CD4-positive, alpha-beta T cell (primary cell): Measurements from ENCODE around the gene CLIC4. TPM values are rescaled to one million over a fixed set of nuclear protein-coding genes. Genes with fewer than 3 reads are reported as not detected.
A peak's percentile ranks its signal among the peaks of the same experiment; 100 is the strongest.

ENCODE experiments used
- ATAC-seq: fragments of 200-7000 bp; cut with Tn5 transposase; one replicate; pipeline ENCODE4 v1.10.0; 2022; ENCODE audit warnings: mild to moderate bottlenecking; ENCODE audit not compliant: poor library complexity
- CTCF ChIA-PET: fragments of 350-600 bp; sonication (Branson Sonifier 250); formaldehyde crosslinking; loops from one replicate; lab custom pipeline; 2021; ENCODE audit warnings: antibody characterized with exemption, inconsistent platforms; lab: Charles Lee
- POLR2A ChIA-PET: fragments of 350-600 bp; sonication (Branson Sonifier 250); formaldehyde crosslinking; loops from one replicate; lab custom pipeline; 2021; ENCODE audit warnings: antibody characterized with exemption, inconsistent platforms; lab: Charles Lee
- DNase-seq, 14 experiments: peaks; one replicate each; pipeline ENCODE4 v3.0.0-alpha.2; 2013 to 2020; ENCODE audit warnings: mixed read lengths in 2 of 14
- H3K27ac ChIP-seq, 2 donors: one replicate each; pipeline versions ENCODE4 v1.5.1 to v1.7.0; 2013; ENCODE audit warnings: low read length in 2 of 2, low read depth in 1 of 2, mild to moderate bottlenecking in 1 of 2
- H3K27me3 ChIP-seq, 2 experiments: 1 replicate in 1 of 2; 2 replicates in 1 of 2; pipeline versions ENCODE4 v1.6.1 to v1.7.0; 2013; ENCODE audit warnings: low read length in 2 of 2, control low read depth in 1 of 2, mild to moderate bottlenecking in 1 of 2, moderate library complexity in 1 of 2; ENCODE audit not compliant: insufficient read depth in 2 of 2, control insufficient read depth in 1 of 2
- H3K36me3 ChIP-seq: one replicate; pipeline ENCODE4 v1.6.1; 2013; ENCODE audit warnings: low read length, control low read depth; ENCODE audit not compliant: insufficient read depth
- H3K4me1 ChIP-seq: one replicate; pipeline ENCODE4 v1.6.1; 2013; ENCODE audit warnings: low read length, control low read depth; ENCODE audit not compliant: insufficient read depth
- H3K4me3 ChIP-seq: one replicate; pipeline ENCODE4 v1.5.1; 2013; ENCODE audit warnings: mild to moderate bottlenecking, low read length, moderate library complexity
- H3K9me3 ChIP-seq, 2 experiments: 1 replicate in 1 of 2; 2 replicates in 1 of 2; pipeline versions ENCODE4 v1.6.1 to v1.7.0; 2013; ENCODE audit warnings: low read length in 2 of 2, mild to moderate bottlenecking in 2 of 2, control low read depth in 1 of 2, moderate library complexity in 1 of 2; ENCODE audit not compliant: control insufficient read depth in 1 of 2, insufficient read depth in 1 of 2
- H3K27ac Mint-ChIP-seq: one replicate; pipeline ENCODE4 v1.8.0; 2020; ENCODE audit warnings: mixed read lengths
- H3K27me3 Mint-ChIP-seq: one replicate; pipeline ENCODE4 v1.8.0; 2021; ENCODE audit warnings: mixed read lengths
- H3K36me3 Mint-ChIP-seq: one replicate; pipeline ENCODE4 v1.8.0; 2021; ENCODE audit warnings: low read depth, mixed read lengths
- H3K4me1 Mint-ChIP-seq: one replicate; pipeline ENCODE4 v1.8.0; 2021; ENCODE audit warnings: low read depth, mixed read lengths
- H3K4me3 Mint-ChIP-seq: one replicate; pipeline ENCODE4 v1.8.0; 2020; ENCODE audit warnings: mild to moderate bottlenecking, mixed read lengths
- H3K9me3 Mint-ChIP-seq: one replicate; pipeline ENCODE4 v1.8.0; 2020; ENCODE audit warnings: mixed read lengths
- intact Hi-C, 2 experiments: fragments of 100-400 bp; cut with DNase I in 1 of 2; cut with micrococcal nuclease in 1 of 2; formaldehyde crosslinking; loops; one replicate each; pipeline versions ENCODE4 v1.15.1 to v1.9.0; 2023 to 2025; cut with DNase I, micrococcal nuclease
- total RNA-seq, 174 experiments: library from RNA in 2 of 174; stranded (reverse) in 2 of 174; gene quantifications; one replicate each; pipeline ENCODE4 v1.2.3 and lab custom pipeline; 2021 to 2026
- TF ChIP-seq, protein P1 (sequence below): fragments of 200-600 bp; IDR thresholded peaks from one replicate; pipeline ENCODE4 v1.8.0; 2022; ENCODE audit warnings: antibody characterized with exemption, mild to moderate bottlenecking

The CLIC4 gene
- total RNA-seq, 2 experiments from 2014 or later: 1.1 to 1.3 TPM

DNA sequence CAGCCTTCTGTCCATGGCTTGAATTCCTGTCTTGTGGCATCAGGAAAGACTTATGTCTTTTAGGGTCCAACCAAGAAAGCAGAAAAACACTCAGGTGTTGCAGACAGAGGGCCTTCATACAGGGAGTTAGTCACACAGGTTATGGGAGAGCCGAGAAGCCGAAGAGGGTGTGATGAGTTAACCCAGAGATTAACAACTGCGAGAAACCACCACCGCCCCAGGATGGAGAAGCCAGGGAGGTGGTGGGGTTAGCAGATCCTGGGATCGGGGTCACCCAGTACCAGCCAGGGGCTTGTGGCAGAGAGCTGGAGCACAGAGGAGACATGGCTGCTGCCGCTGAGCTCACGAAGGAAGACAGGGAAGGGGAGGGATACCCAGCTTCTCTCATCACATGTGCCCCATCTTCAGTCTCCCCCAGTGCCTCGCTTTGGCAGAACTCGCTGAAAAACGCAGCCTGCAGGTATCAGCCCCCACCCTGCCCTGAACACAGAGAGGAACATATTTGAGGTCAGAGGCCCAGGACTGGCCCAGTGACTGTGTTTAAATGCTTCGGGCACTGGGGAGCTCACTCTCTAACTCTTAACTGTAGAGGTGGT lies 126.2 kb downstream of the CLIC4 start:
- Histone ChIP-seq H3K9me3 (no peaks in the 10 kb centered on the region), H3K27ac (no peak overlapping the region), H3K27me3 (no peaks in the 10 kb centered on the region), H3K4me3 (no peak overlapping the region), H3K36me3 (no peaks in the 10 kb centered on the region), H3K4me1 (peaks cover 11% of the 10 kb centered on the region)
- Mint-ChIP-seq H3K4me1 (peaks cover 6% of the 10 kb centered on the region), H3K36me3 (no peaks in the 10 kb centered on the region), H3K9me3 (no peaks in the 10 kb centered on the region), H3K4me3 (no peak overlapping the region), H3K27ac (no peak overlapping the region), H3K27me3 (no peaks in the 10 kb centered on the region)
- intact Hi-C loops: no loop called here
- TF ChIP-seq, protein P1, sequence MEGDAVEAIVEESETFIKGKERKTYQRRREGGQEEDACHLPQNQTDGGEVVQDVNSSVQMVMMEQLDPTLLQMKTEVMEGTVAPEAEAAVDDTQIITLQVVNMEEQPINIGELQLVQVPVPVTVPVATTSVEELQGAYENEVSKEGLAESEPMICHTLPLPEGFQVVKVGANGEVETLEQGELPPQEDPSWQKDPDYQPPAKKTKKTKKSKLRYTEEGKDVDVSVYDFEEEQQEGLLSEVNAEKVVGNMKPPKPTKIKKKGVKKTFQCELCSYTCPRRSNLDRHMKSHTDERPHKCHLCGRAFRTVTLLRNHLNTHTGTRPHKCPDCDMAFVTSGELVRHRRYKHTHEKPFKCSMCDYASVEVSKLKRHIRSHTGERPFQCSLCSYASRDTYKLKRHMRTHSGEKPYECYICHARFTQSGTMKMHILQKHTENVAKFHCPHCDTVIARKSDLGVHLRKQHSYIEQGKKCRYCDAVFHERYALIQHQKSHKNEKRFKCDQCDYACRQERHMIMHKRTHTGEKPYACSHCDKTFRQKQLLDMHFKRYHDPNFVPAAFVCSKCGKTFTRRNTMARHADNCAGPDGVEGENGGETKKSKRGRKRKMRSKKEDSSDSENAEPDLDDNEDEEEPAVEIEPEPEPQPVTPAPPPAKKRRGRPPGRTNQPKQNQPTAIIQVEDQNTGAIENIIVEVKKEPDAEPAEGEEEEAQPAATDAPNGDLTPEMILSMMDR: no peak
- CTCF ChIA-PET: no interaction called here
- POLR2A ChIA-PET: no interaction called here
- DNase-seq (no peak), ATAC-seq (no peak)

DNA sequence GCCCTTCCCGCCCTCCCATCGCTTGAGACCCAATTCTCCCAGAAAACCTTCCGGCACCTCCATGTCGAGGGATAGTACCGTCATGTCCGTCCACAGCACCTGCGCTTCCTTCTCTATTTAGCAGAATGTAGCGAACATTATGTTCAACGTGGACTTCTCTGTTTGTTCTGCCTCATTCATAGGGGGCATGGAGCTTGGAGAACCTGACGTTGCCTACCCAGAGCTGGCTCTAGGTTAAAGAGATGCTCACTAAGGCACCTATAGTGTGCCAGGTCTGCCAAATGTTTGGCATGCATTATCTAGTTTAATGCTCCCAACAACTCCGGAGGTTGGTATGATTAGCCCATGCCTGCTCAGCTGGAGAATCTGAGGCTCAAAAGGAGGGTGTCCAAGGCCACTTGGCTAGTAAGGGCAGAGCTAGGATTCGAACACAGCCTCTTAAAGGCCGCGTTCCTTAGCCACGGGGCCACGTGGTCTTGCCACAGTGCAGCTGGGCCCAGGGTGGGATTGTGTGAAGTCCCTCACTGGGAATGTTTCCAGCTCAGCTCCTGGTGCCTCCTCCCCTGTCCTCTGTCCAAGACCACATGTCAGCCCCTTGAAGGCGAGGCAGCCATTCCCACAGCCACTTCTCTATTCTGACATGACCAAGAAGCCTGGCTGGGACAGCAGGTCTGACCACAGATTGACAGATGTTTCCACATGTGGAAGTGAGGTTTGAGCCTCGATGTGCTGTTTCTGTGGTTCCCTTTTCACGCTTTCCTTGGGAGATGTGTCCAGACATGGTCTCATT lies 127.0 kb downstream of the CLIC4 start:
- no peak overlapping the region for H3K27ac Mint-ChIP-seq

DNA sequence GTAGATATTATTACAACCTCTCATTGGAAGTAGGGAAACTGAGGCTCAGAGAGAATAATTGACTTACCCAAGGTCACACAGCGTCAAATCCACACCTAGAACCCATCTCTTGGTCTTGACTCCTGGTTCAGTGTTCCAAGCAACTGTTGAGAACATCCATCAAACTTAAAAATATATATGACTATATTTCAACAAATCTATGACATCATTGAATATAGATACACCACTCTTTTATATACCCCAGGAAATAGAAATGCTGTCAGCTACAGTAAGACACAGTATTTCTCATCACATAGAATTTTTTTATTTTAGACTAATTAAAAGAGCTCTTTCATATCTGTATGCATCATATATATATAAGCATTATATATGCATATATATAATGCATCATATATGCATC lies 127.9 kb downstream of the CLIC4 start:
- ATAC-seq (no peak), DNase-seq (no peak)
- TF ChIP-seq, protein P1: no peak
- Histone ChIP-seq H3K27ac (no peak overlapping the region), H3K36me3 (no peaks in the 10 kb centered on the region), H3K4me3 (no peak overlapping the region), H3K27me3 (no peaks in the 10 kb centered on the region), H3K9me3 (no peaks in the 10 kb centered on the region), H3K4me1 (peaks cover 11% of the 10 kb centered on the region)
- ChIA-PET POLR2A (no interaction called here), CTCF (no interaction called here)
- intact Hi-C loops: no loop called here
- H3K36me3 Mint-ChIP-seq: no peaks in the 10 kb centered on the region
- no peak overlapping the region for H3K4me3 Mint-ChIP-seq
- H3K27me3 Mint-ChIP-seq: no peaks in the 10 kb centered on the region
- peaks cover 6% of the 10 kb centered on the region for H3K4me1 Mint-ChIP-seq
- H3K9me3 Mint-ChIP-seq: no peaks in the 10 kb centered on the region
- H3K27ac Mint-ChIP-seq: no peak overlapping the region

More for the DNA sequence above, 127.0 kb downstream of the CLIC4 start:
- ChIA-PET POLR2A (no interaction called here), CTCF (no interaction called here)
- H3K27me3 ChIP-seq: no peaks in the 10 kb centered on the region
- no peak for ATAC-seq
- H3K36me3 ChIP-seq: no peaks in the 10 kb centered on the region
- DNase-seq: peak in 1 of 14 experiments; percentile 25
- H3K9me3 ChIP-seq: no peaks in the 10 kb centered on the region
- H3K4me3 ChIP-seq: no peak overlapping the region
- H3K4me1 Mint-ChIP-seq: peaks cover 6% of the 10 kb centered on the region
- TF ChIP-seq, protein P1: no peak
- H3K9me3 Mint-ChIP-seq: no peaks in the 10 kb centered on the region
- H3K27me3 Mint-ChIP-seq: no peaks in the 10 kb centered on the region
- no peak overlapping the region for H3K27ac ChIP-seq
- intact Hi-C loops: no loop called here
- no peak overlapping the region for H3K4me3 Mint-ChIP-seq
- H3K4me1 ChIP-seq: peaks cover 11% of the 10 kb centered on the region
- H3K36me3 Mint-ChIP-seq: no peaks in the 10 kb centered on the region
